ENCODE results near the gene KIAA0319L.
A peak's percentile ranks its signal among the peaks of the same experiment; 100 is the strongest.
"Not testable (repeated sequence)": the region's sequence is repeated elsewhere in the genome, so short reads cannot be mapped to it uniquely, and the experiment has no call there.

KIAA0319L gene

DNA sequence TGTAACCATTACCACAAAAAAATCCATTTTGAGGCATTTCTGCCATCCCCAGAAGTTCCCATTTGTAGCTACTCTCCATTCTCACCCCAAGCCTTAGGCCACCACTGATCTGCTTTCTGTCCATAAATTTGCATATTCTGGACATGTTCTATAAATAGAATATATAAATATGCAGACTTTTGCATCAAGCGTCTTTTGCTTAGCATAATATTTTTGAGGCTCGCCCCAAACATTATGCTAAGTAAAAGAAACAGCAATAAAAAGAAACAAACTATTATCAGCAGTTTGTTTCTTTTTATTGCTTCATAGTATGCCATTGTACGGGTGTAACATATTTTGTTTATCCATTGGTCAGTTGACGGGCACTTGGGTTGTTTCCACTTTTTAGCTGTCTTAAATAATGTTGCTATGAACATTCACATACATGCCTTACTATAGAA is 23.8 kb upstream of the KIAA0319L start:
- DNase-seq (ENCODE audit: low read depth) = no peak

DNA sequence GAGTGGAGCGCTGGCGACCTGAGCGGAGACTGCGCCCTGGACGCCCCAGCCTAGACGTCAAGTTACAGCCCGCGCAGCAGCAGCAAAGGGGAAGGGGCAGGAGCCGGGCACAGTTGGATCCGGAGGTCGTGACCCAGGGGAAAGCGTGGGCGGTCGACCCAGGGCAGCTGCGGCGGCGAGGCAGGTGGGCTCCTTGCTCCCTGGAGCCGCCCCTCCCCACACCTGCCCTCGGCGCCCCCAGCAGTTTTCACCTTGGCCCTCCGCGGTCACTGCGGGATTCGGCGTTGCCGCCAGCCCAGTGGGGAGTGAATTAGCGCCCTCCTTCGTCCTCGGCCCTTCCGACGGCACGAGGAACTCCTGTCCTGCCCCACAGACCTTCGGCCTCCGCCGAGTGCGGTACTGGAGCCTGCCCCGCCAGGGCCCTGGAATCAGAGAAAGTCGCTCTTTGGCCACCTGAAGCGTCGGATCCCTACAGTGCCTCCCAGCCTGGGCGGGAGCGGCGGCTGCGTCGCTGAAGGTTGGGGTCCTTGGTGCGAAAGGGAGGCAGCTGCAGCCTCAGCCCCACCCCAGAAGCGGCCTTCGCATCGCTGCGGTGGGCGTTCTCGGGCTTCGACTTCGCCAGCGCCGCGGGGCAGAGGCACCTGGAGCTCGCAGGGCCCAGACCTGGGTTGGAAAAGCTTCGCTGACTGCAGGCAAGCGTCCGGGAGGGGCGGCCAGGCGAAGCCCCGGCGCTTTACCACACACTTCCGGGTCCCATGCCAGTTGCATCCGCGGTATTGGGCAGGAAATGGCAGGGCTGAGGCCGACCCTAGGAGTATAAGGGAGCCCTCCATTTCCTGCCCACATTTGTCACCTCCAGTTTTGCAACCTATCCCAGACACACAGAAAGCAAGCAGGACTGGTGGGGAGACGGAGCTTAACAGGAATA is 20.1 kb upstream of the KIAA0319L start:
- DNase-seq (ENCODE audit: low read depth) = no peak

DNA sequence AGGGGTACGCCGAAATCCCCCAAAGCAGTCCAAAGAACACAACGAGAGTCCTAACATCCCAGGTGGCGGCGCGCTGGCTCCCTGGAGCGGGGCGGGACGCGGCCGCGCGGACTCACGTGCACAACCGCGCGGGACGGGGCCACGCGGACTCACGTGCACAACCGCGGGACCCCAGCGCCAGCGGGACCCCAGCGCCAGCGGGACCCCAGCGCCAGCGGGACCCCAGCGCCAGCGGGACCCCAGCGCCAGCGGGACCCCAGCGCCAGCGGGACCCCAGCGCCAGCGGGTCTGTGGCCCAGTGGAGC is 19.5 kb upstream of the KIAA0319L start:
- DNase-seq (ENCODE audit: low read depth) = not testable (repeated sequence)

DNA sequence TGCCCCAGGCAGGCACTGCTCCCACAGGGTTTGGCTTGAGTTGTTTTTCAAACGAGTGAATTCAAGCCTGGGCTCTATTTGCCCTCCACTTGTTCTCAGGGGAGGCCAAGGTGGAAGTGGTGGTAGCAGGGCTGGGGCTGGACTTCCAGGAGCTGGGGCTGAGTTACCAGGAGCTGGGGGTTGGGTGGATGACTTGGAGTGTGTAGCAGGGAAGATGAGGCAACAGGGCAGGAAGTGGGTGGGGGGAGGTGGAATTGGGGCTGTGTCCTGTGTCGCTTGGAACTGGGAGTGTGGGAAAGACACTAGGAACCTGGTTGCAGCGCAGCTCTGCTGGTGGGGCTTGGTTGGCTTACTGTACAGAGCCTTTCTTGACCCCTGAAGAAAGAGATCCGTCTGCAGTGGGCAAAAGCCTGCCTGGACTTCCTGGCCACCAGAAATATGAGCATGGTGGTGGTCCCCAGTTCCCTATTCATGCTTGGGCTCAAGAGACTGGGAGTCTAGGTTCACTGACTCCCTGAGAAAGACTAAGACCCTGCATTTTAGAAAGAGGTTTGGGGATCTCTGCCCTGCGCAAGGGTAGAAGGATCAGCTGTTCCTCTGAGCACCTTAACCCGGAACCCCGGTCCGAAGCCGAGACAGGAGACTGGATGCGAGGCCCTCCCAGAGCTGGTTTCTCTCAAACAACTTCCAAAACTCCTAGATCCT is 19.0 kb upstream of the KIAA0319L start:
- no peak for DNase-seq (ENCODE audit: low read depth)

DNA sequence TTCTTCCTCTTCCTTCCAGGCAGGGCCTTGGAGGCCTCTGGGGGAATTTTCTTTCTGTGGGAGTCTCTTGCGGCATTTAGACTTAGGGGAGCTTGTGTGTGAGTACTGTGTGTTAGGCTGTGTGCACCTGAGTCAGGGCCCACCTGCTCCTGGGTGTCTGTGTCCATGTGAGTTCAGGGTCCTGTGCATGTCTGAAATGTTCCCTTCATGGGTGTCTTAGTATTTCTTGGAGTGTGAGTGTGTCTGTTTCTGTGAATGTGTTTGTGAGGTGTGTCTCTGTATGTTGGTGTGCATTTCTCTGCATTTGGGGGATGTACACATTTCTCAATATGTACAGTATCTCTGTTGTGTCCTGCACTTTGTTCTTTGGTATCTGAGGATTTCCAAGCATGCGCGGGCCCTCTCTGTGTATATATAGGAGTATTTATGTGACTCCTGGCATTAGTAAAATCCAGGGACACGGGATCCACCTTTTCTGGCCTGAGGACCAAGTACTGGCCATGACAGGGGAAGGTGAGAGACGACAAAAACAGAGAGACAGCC is 18.3 kb upstream of the KIAA0319L start:
- no peak for DNase-seq (ENCODE audit: low read depth)

DNA sequence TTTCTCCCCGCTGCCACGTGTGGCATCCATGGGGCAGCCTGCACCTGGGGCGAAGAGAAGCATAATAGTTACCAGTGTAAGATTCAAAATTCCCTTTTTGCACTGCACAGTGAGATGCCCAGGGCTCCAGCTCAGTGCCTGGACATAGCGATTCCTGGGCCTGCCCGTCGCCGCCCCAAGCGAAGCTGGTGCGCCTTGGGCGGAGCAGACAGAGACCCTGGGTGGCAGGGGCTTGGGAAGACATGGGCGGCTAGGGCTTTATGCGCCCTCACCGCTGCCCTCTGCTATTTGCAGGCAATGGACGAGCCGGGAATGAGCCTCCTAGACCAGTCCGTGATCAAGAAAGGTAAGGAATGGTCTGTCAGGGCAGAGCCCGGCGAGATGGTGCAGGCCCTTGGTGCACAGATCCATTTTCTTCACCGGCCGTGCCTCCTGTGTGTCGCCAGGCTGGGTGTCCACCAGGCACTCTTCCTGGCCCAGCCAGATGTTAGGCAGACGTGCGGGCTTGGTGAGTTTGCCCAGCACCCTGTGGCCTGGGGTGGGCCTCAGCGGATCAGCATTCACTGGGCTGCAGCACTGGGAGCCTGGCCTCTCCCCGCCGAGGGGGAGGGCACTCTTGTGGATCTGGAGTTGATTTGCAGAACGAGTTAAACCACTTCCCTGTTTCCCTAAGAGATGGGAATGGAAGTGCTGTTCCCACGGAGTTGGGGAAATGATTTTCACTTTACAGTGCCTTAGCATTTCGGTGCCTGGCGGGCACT is 17.6 kb upstream of the KIAA0319L start:
- DNase-seq (ENCODE audit: low read depth) = no peak

DNA sequence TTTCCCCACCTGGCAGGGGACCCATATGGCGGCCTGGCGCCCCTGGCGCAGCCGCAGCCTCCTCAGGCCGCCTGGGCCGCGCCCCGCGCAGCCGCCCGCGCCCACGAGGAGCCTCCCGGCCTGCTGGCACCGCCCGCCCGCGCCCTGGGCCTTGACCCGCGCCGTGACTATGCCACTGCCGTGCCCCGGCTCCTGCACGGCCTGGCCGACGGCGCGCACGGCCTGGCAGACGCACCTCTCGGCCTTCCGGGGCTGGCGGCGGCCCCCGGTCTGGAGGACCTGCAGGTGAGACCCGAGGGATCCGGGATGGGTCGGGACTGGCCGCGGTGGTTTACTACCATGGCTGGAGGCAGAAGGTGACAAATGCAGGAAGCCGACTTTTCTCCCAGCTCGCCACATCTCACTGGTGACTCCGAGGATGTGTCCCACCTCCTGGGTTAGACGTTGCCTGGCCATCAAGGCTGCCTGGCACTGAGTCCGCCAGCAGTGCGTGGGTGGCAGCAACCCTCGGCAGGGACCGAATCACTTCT is 17.0 kb upstream of the KIAA0319L start:
- no peak for DNase-seq (ENCODE audit: low read depth)

DNA sequence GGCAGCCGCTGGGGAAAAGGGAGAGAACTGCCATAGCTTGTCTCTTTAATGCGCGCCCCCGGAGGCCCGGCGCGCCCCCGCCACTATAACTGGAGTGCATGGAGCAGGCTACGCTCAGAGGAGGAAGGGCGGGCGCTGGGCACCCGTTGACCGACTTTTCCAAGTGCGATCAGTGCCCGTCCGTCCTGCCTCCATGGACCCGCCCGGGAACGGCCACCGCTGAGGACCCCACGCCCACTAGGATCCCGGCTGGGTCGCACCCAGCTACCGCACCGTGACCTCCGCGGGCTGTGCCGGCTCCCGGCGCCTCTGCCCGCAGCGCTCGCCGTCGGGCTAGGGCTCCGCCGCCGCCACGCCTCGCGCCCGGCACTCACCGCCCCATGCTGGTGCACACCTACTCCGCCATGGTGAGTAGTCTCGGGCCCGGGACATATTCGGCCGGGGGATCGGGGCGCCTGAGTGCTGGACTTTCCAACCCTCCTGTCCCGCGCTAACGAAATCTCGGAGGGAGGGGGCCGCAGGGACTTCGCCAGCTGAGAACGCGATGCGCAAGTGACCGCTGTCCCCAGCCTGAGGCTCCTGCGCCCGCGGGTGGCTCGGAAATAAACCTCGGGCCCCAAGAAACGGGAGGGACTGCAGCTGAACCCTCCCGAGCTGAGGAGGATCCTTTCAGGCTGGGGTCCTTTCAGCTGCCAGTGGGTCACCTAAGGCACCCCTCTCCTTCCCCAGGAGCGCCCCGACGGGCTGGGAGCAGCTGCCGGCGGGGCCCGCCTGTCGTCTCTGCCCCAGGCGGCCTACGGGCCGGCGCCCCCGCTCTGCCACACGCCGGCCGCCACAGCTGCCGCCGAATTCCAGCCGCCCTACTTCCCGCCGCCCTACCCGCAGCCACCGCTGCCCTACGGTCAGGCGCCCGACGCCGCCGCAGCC is 16.3 kb upstream of the KIAA0319L start, which contains the start of gene TFAP2E:
Gene TFAP2E (plus strand): TSS at position 117 of the 927 bp plus-strand sequence. CDS start 264 bp downstream, at position 381.
- no peak for DNase-seq (ENCODE audit: low read depth)

DNA sequence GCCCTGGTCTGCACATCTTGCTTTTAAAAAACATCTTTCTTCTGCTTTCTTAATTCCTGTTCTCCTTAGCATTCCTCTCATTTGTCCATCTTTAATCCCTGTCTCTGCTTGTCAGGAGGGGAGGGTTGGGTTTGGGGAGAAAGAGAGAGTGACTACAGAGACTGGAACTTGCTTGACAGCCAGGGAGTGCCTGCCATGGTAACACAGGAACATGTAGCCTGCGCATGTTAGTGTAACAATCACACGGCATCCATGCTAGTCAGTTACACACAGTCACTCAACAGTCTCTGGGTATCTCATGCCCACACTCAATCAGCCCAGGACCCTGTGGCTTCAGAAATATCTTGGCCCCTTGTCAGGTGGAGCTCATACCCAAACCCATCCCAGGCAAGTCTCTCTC is 15.1 kb upstream of the KIAA0319L start:
- DNase-seq (ENCODE audit: low read depth) = no peak

DNA sequence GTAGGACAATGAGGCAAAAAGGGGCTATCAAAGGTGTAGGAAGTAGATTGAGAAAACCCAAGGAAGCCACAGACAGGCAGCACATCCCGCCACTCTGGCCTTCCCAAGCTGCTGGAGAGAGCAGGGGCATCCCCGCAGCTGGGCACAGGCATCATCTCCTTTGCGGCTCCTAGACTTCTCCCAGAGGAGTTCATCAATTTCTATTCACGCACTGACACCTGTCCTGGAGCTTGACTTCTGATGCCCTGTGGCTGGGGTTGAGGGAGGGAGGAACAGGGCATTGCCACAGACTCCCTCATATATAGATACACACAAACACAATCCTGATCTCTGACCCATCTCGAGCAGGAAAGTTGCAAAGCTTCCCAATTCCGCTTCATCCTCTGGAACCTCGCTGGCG is 14.1 kb upstream of the KIAA0319L start:
- DNase-seq (ENCODE audit: low read depth) = no peak

DNA sequence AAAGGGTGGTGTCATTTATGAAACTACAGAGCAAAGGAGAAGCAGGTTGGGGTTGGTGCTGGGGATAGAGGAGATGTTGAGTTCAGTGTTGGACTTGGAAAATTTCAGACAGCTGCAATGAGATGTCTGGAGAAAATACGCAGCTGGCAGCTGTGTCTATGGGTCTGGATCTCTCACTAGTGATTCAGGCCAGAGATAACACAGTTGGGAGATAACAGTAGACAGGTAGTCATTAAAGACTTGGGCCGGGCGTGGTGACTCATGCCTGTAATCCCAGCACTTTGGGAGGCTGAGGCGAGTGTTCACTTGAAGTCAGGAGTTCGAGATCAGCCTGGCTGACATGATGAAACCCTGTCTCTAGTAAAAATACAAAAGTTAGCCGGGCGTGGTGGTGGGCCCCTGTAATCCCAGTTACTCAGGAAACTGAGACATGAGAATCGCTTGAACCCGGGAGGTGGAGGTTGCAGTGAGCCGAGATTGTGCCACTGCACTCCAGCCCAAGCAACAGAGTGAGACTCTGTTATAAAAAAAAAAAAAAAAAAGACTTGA is 13.5 kb upstream of the KIAA0319L start:
- DNase-seq (ENCODE audit: low read depth) = no peak

DNA sequence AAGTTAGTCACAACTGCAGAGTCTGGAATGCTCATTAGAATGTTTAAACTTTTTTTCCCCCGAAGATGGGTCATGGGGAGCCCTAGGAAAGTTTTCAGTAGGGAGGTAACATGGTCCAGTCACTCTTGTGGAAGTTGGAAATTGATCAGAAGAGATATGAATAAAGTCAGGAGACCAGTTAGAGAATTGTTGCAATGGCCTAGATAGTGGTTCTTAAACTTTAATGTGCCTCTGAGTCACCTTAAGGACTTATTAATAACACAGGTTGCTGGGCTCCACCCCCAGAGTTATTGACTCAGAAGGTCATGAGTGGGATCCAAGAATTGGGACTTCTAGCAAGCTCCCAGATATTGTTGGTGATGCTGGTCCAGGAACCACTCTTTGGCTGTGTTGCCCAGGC is 12.7 kb upstream of the KIAA0319L start:
- DNase-seq (ENCODE audit: low read depth) = no peak

DNA sequence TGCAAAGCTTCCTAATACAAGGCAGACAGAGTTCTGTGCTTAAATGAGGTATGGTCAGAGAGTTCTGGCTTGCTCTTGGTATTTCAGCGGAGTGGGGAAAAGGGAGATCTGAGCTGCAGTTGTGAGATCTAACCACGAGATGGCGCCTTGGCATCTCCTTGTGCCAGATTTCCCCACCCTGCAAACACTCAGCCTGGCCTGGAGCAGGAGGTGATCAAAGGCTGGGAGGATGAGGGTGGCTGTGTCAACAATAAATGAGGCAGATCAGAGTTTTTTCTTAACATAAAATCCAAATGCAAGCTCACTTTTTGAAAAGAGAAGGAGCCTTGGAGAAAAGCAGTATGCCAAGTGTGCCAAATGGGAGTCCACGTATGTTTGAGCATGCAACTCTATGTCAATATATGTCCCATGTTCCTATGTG is 11.8 kb upstream of the KIAA0319L start:
- no peak for DNase-seq (ENCODE audit: low read depth)

DNA sequence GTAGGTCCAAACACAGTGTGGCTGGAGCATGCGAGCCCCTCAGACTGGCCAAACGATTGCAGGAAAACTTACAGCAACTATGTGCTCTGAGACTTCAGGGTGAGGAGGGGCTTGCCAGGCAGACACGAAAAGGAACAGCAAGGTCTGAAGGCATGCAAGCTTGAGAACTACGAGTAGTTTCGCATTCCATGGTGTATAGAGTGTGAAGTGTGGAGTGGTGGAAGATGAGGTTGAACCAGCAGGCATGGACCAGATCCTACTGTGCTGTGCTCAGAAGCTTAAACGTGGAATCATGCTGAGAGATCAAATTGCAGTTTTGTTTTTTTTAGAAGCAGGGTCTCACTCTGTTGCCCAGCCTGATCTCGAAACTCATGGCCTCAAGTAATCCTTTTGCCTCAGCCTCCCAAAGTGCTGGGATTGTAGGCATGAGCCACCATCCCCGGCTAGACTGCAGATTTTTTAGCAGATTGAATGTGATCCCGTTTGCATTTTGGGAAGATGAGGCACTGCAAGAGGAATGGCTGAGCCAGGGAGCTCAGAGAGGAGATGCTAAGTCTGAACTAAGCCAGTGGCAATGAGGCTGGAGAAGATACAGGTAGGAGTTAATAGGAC is 10.8 kb upstream of the KIAA0319L start:
- DNase-seq (ENCODE audit: low read depth) = no peak

DNA sequence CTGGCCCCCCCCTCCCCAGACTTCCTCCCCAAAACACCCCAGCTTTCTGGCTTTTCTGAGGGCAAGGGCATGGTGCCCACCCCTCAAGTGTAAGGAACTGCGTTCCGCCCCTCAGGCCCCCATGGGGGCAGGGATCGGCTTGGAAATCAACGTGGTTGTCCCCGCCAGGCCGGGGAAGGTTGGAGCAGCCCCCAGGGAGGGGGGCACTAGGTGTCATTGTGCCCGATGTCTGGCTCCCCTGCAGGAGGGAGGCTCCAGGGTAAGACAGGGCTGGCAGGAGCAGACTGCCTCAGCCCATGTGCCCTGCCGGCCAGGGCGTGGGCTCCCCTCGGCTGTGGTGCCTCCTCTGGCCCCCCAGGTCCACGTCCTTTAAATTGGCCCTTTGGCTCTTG is 8.5 kb upstream of the KIAA0319L start:
- DNase-seq (ENCODE audit: low read depth) = no peak

DNA sequence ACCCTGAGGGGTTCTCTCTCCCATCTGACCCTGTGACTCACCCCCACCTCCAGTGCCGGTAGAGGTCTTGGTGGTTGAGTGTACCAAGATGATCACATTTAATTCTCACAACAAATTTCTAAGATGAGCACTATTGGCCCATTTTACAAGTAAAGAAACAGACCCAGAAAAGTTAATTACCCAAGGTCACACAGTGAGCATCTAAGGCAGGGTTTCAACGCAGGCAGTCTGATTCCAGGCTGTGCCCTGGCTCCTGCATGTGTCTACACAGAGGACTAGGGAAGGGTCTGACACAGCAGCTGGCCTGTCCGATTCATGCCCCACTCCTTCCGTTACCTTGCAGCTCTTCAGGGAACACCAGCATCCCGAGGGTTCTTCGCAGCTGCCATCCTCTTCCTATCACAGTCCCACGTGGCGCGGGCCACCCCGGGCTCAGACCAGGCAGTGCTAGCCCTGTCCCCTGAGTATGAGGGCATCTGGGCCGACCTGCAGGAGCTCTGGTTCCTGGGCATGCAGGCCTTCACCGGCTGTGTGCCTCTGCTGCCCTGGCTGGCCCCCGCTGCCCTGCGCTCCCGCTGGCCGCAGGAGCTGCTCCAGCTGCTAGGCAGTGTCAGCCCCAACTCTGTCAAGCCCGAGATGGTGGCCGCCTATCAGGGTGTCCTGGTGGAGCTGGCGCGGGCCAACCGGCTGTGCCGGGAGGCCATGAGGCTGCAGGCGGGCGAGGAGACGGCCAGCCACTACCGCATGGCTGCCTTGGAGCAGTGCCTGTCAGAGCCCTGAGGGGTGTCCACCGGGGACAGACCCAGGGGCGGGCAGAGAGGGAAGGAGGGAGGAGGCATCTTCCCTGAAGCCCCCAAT is 7.9 kb upstream of the KIAA0319L start:
- no peak for DNase-seq (ENCODE audit: low read depth)

DNA sequence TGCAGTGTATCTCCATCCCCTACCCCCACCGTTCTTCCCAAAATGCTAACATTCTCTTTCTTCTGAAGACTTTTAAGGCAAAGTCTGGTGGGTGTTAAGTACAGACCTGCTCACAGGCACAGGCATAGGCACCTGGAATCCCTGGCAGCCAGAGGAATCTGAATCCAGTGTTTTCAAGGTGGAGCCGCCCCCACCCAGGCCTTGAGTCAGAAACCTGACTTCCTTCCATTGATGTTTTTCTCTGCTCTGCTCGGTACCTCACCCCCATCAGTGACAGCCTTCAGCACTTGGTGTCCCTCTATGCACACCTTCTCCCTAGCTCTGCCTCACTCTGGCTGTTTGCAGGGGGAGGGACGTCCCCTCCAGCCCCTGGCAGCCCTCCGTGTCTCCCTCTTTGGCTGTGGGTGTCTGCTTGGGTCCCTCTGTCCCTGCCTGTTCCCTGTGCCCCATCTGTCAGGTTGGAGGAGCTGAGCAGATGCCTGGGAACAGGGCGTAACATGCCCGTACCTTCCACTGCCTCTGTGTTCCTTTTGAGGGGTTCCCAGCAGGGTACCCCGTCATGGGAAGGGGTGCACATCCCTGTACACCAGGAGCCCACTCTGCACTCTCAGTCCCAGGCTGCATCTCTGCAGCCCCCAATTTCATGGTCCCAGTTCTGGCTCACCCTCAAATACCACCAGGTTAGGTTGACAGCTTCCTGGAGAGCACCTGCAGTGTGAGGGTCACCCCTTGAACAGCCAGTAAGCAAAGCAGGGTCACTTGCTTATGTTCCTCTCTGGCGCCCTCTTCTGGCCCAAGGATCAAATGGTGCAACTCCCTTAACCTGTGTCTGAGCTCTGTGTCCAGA is 7.1 kb upstream of the KIAA0319L start:
- DNase-seq (ENCODE audit: low read depth) = peak; percentile 64

DNA sequence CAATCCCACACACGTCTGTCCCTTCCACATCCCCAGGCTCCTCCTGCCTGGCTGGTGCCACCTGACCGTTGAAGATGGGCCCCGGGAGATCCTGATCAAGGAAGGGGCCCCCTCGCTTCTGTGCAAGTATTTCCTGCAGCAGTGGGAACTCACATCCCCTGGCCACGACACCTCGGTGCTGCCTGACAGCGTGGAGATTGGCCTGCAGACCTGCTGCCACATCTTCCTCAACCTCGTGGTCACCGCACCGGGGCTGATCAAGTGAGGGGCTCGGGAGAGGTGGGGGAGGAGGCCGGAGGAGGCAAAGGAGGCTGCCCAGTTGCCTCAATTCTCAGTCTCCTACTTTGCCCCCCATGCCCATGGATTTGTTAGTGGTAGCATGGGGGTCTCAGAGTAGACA is 6.0 kb upstream of the KIAA0319L start:
- DNase-seq (ENCODE audit: low read depth) = no peak

Measured in stimulated activated CD8-positive, alpha-beta memory T cell treated with anti-CD3 and anti-CD28 coated beads, Interleukin-7, amount 100 ng/mL, for 24 hours (primary cell).